Measurements from ENCODE around the gene GIT2.

GIT2 gene

DNA sequence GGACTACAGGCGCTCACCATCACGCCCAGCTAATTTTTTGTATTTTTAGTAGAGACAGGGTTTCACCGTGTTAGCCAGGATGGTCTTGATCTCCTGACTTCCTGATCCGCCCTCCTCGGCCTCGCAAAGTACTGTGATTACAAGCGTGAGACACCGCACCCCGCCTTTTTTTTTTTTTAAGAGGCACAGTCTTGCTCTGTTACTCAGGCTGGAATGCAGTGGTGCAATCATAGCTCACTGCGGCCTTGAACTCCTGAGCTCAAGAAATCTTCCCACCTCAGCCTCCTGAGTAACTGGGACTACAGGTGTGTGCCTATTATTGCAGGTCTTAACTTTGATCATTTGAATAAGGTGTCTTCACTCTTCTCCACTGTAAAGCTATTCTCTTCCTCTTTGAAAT, 110.6 kb downstream of the GIT2 start:
- ATAC-seq: no peak
- TF ChIP-seq ISL1 (CRISPR knock-in tag; IDR thresholded peaks at IDR 0.05): no peak
- TF ChIP-seq CSDC2 (CRISPR knock-in tag; IDR thresholded peaks at IDR 0.05): no peak
- no peak for TF ChIP-seq ZNF70 (CRISPR knock-in tag; IDR thresholded peaks at IDR 0.05)
- no peak for TF ChIP-seq PPARA (CRISPR knock-in tag; IDR thresholded peaks at IDR 0.05; ENCODE audit: borderline replicate concordance)
- TF ChIP-seq ZNF565 (CRISPR knock-in tag; conservative IDR thresholded peaks at IDR 0.05; ENCODE audit: low read depth): no peak

DNA sequence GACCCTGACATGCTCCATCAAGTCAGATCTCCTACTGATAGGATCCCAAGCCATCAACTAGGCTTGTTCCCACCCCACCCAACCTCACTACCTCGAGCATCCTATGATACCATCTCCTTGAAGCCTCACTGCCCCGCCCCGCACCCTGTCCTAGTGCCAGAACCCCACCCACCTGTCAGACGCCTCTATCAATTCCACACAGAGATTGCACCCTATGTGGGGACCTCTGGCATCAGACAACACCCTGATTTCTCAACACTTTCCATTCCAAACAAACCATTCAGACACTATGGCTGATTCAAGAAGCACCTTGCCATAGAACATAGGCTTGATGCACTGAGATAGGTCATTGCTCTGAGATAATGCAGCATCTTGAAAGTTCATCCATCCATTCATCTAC, 112.7 kb downstream of the GIT2 start:
- ATAC-seq: no peak
- no peak for TF ChIP-seq PPARA (CRISPR knock-in tag; IDR thresholded peaks at IDR 0.05; ENCODE audit: borderline replicate concordance)
- TF ChIP-seq, protein P1, sequence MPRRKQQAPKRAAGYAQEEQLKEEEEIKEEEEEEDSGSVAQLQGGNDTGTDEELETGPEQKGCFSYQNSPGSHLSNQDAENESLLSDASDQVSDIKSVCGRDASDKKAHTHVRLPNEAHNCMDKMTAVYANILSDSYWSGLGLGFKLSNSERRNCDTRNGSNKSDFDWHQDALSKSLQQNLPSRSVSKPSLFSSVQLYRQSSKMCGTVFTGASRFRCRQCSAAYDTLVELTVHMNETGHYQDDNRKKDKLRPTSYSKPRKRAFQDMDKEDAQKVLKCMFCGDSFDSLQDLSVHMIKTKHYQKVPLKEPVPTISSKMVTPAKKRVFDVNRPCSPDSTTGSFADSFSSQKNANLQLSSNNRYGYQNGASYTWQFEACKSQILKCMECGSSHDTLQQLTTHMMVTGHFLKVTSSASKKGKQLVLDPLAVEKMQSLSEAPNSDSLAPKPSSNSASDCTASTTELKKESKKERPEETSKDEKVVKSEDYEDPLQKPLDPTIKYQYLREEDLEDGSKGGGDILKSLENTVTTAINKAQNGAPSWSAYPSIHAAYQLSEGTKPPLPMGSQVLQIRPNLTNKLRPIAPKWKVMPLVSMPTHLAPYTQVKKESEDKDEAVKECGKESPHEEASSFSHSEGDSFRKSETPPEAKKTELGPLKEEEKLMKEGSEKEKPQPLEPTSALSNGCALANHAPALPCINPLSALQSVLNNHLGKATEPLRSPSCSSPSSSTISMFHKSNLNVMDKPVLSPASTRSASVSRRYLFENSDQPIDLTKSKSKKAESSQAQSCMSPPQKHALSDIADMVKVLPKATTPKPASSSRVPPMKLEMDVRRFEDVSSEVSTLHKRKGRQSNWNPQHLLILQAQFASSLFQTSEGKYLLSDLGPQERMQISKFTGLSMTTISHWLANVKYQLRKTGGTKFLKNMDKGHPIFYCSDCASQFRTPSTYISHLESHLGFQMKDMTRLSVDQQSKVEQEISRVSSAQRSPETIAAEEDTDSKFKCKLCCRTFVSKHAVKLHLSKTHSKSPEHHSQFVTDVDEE (CRISPR knock-in tag; IDR thresholded peaks at IDR 0.05): no peak
- TF ChIP-seq, protein P2, sequence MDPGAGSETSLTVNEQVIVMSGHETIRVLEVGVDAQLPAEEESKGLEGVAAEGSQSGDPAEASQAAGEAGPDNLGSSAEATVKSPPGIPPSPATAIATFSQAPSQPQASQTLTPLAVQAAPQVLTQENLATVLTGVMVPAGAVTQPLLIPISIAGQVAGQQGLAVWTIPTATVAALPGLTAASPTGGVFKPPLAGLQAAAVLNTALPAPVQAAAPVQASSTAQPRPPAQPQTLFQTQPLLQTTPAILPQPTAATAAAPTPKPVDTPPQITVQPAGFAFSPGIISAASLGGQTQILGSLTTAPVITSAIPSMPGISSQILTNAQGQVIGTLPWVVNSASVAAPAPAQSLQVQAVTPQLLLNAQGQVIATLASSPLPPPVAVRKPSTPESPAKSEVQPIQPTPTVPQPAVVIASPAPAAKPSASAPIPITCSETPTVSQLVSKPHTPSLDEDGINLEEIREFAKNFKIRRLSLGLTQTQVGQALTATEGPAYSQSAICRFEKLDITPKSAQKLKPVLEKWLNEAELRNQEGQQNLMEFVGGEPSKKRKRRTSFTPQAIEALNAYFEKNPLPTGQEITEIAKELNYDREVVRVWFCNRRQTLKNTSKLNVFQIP (CRISPR knock-in tag; IDR thresholded peaks at IDR 0.05; ENCODE audit: borderline replicate concordance, low read depth): no peak
- no peak for TF ChIP-seq ZFP30 (CRISPR knock-in tag; IDR thresholded peaks at IDR 0.05)
- no peak for TF ChIP-seq BACH2 (CRISPR knock-in tag; IDR thresholded peaks at IDR 0.05; ENCODE audit: borderline replicate concordance)

DNA sequence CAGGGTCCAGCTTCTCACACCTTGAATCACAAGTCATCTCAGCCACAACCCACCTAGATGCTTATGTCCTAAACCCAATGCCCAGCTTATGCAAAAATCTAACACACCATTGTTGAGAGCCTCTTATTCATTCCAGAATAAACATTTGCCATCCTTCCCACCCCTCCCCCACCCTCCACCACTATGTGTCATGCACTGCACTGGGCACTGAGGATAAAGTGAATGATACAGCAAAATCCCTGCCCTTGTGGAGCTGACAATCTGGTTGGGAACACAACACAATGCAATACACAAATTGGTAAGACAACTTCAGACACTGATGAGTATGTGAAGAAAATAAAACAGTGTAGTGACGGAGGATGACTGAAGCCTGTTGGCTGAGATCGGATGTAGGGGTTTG, 114.4 kb downstream of the GIT2 start:
- no peak for ATAC-seq
- TF ChIP-seq TCF4 (CRISPR knock-in tag; IDR thresholded peaks at IDR 0.05; ENCODE audit: borderline replicate concordance): no peak
- no peak for TF ChIP-seq ZFP30 (CRISPR knock-in tag; IDR thresholded peaks at IDR 0.05)
- TF ChIP-seq GLIS3 (CRISPR knock-in tag; IDR thresholded peaks at IDR 0.05): no peak
- no peak for TF ChIP-seq CSDC2 (CRISPR knock-in tag; IDR thresholded peaks at IDR 0.05)
- TF ChIP-seq ZNF8 (CRISPR knock-in tag; IDR thresholded peaks at IDR 0.05): no peak
- TF ChIP-seq, protein P1 (CRISPR knock-in tag; IDR thresholded peaks at IDR 0.05): no peak
- no peak for TF ChIP-seq ISL1 (CRISPR knock-in tag; IDR thresholded peaks at IDR 0.05)
- no peak for TF ChIP-seq ZC3H10 (CRISPR knock-in tag; IDR thresholded peaks at IDR 0.05)
- TF ChIP-seq, protein P3, sequence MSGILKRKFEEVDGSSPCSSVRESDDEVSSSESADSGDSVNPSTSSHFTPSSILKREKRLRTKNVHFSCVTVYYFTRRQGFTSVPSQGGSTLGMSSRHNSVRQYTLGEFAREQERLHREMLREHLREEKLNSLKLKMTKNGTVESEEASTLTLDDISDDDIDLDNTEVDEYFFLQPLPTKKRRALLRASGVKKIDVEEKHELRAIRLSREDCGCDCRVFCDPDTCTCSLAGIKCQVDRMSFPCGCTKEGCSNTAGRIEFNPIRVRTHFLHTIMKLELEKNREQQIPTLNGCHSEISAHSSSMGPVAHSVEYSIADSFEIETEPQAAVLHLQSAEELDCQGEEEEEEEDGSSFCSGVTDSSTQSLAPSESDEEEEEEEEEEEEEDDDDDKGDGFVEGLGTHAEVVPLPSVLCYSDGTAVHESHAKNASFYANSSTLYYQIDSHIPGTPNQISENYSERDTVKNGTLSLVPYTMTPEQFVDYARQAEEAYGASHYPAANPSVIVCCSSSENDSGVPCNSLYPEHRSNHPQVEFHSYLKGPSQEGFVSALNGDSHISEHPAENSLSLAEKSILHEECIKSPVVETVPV (CRISPR knock-in tag; IDR thresholded peaks at IDR 0.05): no peak
- no peak for TF ChIP-seq ESRRG (CRISPR knock-in tag; IDR thresholded peaks at IDR 0.05)
- TF ChIP-seq RARB (CRISPR knock-in tag; IDR thresholded peaks at IDR 0.05): no peak
- TF ChIP-seq TOX (CRISPR knock-in tag; IDR thresholded peaks at IDR 0.05; ENCODE audit: borderline replicate concordance): no peak
- TF ChIP-seq, protein P2 (CRISPR knock-in tag; IDR thresholded peaks at IDR 0.05; ENCODE audit: borderline replicate concordance, low read depth): no peak
- TF ChIP-seq, protein P4, sequence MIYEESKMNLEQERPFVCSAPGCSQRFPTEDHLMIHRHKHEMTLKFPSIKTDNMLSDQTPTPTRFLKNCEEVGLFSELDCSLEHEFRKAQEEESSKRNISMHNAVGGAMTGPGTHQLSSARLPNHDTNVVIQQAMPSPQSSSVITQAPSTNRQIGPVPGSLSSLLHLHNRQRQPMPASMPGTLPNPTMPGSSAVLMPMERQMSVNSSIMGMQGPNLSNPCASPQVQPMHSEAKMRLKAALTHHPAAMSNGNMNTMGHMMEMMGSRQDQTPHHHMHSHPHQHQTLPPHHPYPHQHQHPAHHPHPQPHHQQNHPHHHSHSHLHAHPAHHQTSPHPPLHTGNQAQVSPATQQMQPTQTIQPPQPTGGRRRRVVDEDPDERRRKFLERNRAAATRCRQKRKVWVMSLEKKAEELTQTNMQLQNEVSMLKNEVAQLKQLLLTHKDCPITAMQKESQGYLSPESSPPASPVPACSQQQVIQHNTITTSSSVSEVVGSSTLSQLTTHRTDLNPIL (CRISPR knock-in tag; IDR thresholded peaks at IDR 0.05; ENCODE audit: low read depth): no peak
- TF ChIP-seq SNAI2 (CRISPR knock-in tag; IDR thresholded peaks at IDR 0.05): no peak

Data from SK-N-SH treated with all-trans-retinoic acid at 6 μM for 48 hours (cell line).